SK-N-MC (cell line): Measurements from ENCODE around the gene CCL16.

ENCODE experiments used
- EZH2 ChIP-seq: fragments of 200-600 bp; sonication (generic); IDR thresholded peaks from one replicate; pipeline ENCODE4 v1.6.1; 2017; ENCODE audit warnings: antibody characterized with exemption
- POLR2AphosphoS5 ChIP-seq: IDR thresholded peaks from 2 replicates; pipeline ENCODE4 v1.6.1; 2012; ENCODE audit warnings: mild to moderate bottlenecking, low read depth, low read length, borderline replicate concordance

DNA sequence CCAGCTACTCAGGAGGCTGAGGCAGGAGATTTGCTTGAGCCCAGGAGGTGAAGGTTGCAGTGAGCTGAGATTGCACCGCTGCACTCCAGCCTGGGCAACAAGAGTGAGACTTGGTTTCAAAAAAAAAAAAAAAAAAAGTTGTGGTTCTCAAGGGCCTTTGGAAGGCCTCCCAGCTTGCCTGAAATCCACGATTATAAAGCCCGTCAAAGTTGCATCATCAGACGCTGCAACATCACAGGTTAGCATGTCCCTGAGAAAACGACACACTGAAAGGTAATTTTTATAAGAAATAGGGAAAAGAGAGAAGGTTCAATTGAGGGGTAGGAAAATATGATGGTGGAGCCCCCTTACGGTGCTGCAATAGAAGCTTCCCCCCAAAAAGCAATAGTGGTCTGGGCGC is 33.2 kb downstream of the CCL16 start:
- no peak for TF ChIP-seq POLR2AphosphoS5
- no peak for TF ChIP-seq EZH2
